SU-DHL-6 (cell line): ENCODE results near the gene TGDS.

ENCODE experiments used
- H2AFZ ChIP-seq: fragments of 200-600 bp; sonication (generic); 2 replicates; pipeline ENCODE4 v1.6.1; 2014; ENCODE audit warnings: low read depth, mild to moderate bottlenecking, moderate library complexity, mixed read lengths, antibody characterized with exemption, low read length; ENCODE audit not compliant: severe bottlenecking
- H3F3A ChIP-seq: fragments of 200-600 bp; shearing (Covaris generic); 2 replicates; pipeline ENCODE4 v1.6.0; 2016; ENCODE audit warnings: antibody characterized with exemption, mild to moderate bottlenecking; ENCODE audit not compliant: insufficient read depth
- H3K27ac ChIP-seq: fragments of 200-600 bp; sonication (generic); 2 replicates; pipeline ENCODE4 v1.5.1; 2016; ENCODE audit warnings: low read depth, mild to moderate bottlenecking, low read length, moderate library complexity, mixed read lengths
- H3K27me3 ChIP-seq: fragments of 200-600 bp; sonication (generic), shearing (Covaris generic); 2 replicates; pipeline ENCODE4 v1.6.0; 2014; ENCODE audit warnings: mild to moderate bottlenecking, low read length
- H3K36me3 ChIP-seq: fragments of 200-600 bp; sonication (generic); 2 replicates; pipeline ENCODE4 v1.6.1; 2014; ENCODE audit warnings: mild to moderate bottlenecking, low read length, mixed read lengths
- H3K4me2 ChIP-seq: fragments of 300-600, 200-600 bp; shearing (Covaris generic), sonication (generic); 2 replicates; pipeline ENCODE4 v1.6.0; 2014; ENCODE audit warnings: low read length, low read depth, mild to moderate bottlenecking; ENCODE audit not compliant: poor library complexity, severe bottlenecking
- H3K4me3 ChIP-seq: fragments of 200-600 bp; sonication (generic); 2 replicates; pipeline ENCODE4 v1.5.1; 2014; ENCODE audit warnings: antibody characterized with exemption, low read length, mild to moderate bottlenecking, mixed read lengths; ENCODE audit not compliant: insufficient read depth, poor library complexity, severe bottlenecking
- H3K79me2 ChIP-seq: fragments of 200-600 bp; sonication (generic); 2 replicates; pipeline ENCODE4 v1.6.1; 2014; ENCODE audit warnings: mild to moderate bottlenecking, low read length, moderate library complexity; ENCODE audit not compliant: insufficient read depth
- H3K9ac ChIP-seq: fragments of 200-600 bp; sonication (generic); 2 replicates; pipeline ENCODE4 v1.7.0; 2014; ENCODE audit warnings: mild to moderate bottlenecking, low read length
- H3K9me2 ChIP-seq: fragments of 200-600 bp; sonication (generic); replicated peaks from 2 replicates; pipeline ENCODE4 v1.6.1; 2014; ENCODE audit warnings: low read length; ENCODE audit not compliant: insufficient read depth
- H3K9me3 ChIP-seq: fragments of 200-600 bp; sonication (generic); 2 replicates; pipeline ENCODE4 v1.6.1; 2014; ENCODE audit warnings: low read length, mixed read lengths; ENCODE audit not compliant: insufficient read depth
- H4K20me1 ChIP-seq: fragments of 200-600 bp; sonication (generic); 2 replicates; pipeline ENCODE4 v1.6.1; 2014; ENCODE audit warnings: low read depth, mild to moderate bottlenecking, antibody characterized with exemption, low read length, moderate library complexity, mixed read lengths
- CTCF ChIP-seq: fragments of 200-600 bp; sonication (generic); IDR thresholded peaks from one replicate; pipeline ENCODE4 v1.5.1; 2017; ENCODE audit warnings: antibody characterized with exemption, mild to moderate bottlenecking, low read length, moderate library complexity; ENCODE audit not compliant: insufficient read depth, poor library complexity, severe bottlenecking
- EZH2phosphoT487 ChIP-seq: fragments of 200-600 bp; sonication (generic), shearing (Covaris generic); conservative IDR thresholded peaks from 2 replicates; pipeline ENCODE4 v1.6.1; 2018; ENCODE audit warnings: mild to moderate bottlenecking, antibody characterized with exemption, low read length, moderate library complexity, mixed read lengths

The TGDS gene

GRCh38 chr13:94553766-94554165, 42.2 kb downstream of the TGDS start:
- Histone ChIP-seq H4K20me1 (no peaks in the 10 kb centered on the region), H3K4me3 (no peak overlapping the region), H3K27me3 (no peaks in the 10 kb centered on the region), H2AFZ (no peak overlapping the region), H3K79me2 (no peaks in the 10 kb centered on the region), H3K27ac (no peak overlapping the region), H3K9me2 (no peaks in the 10 kb centered on the region), H3K36me3 (no peaks in the 10 kb centered on the region), H3K9me3 (no peaks in the 10 kb centered on the region), H3F3A (no peaks in the 10 kb centered on the region), H3K9ac (no peak overlapping the region), H3K4me2 (no peak overlapping the region)
- no peak for TF ChIP-seq EZH2phosphoT487

- Histone ChIP-seq H2AFZ (no peak overlapping the region), H3K4me2 (no peak overlapping the region), H3K9me3 (no peaks in the 10 kb centered on the region), H3K9ac (no peak overlapping the region), H3K27me3 (no peaks in the 10 kb centered on the region), H3K27ac (no peak overlapping the region), H3K79me2 (no peaks in the 10 kb centered on the region), H3K9me2 (no peaks in the 10 kb centered on the region), H3K4me3 (no peak overlapping the region), H3F3A (no peaks in the 10 kb centered on the region), H3K36me3 (no peaks in the 10 kb centered on the region), H4K20me1 (no peaks in the 10 kb centered on the region)
- TF ChIP-seq CTCF, result no peak
- no peak for TF ChIP-seq EZH2phosphoT487
These were observed 43.9 kb downstream of the TGDS start for GRCh38 chr13:94552095-94552494.

- no peaks in the 10 kb centered on the region for H3K36me3 ChIP-seq
- no peak overlapping the region for H3K27ac ChIP-seq
- no peaks in the 10 kb centered on the region for H3K27me3 ChIP-seq
- no peak overlapping the region for H3K9ac ChIP-seq
- no peaks in the 10 kb centered on the region for H3K79me2 ChIP-seq
- H3F3A ChIP-seq, result no peaks in the 10 kb centered on the region
- H4K20me1 ChIP-seq, result no peaks in the 10 kb centered on the region
- no peaks in the 10 kb centered on the region for H3K9me2 ChIP-seq
- TF ChIP-seq CTCF (no peak), EZH2phosphoT487 (no peak)
- H2AFZ ChIP-seq, result peak overlapping the region; percentile 91
- no peaks in the 10 kb centered on the region for H3K9me3 ChIP-seq
- no peak overlapping the region for H3K4me3 ChIP-seq
- peak overlapping the region; percentile 78 for H3K4me2 ChIP-seq
These were observed 45.8 kb downstream of the TGDS start for GRCh38 chr13:94550062-94550738.

GRCh38 chr13:94549232-94550061, 46.5 kb downstream of the TGDS start:
- Histone ChIP-seq H3K9me2 (no peaks in the 10 kb centered on the region), H3K27me3 (no peaks in the 10 kb centered on the region), H3K36me3 (no peaks in the 10 kb centered on the region), H3K4me3 (peak overlapping the region; percentile 62), H3F3A (no peaks in the 10 kb centered on the region), H3K27ac (peak overlapping the region; percentile 73), H2AFZ (peak overlapping the region; percentile 91), H3K4me2 (peak overlapping the region; percentile 78), H3K9ac (peak overlapping the region; percentile 66), H4K20me1 (no peaks in the 10 kb centered on the region), H3K79me2 (no peaks in the 10 kb centered on the region), H3K9me3 (no peaks in the 10 kb centered on the region)
- no peak for TF ChIP-seq EZH2phosphoT487
- no peak for TF ChIP-seq CTCF
